ENCODE data around the gene ZNF396.

Gene ZNF396

DNA sequence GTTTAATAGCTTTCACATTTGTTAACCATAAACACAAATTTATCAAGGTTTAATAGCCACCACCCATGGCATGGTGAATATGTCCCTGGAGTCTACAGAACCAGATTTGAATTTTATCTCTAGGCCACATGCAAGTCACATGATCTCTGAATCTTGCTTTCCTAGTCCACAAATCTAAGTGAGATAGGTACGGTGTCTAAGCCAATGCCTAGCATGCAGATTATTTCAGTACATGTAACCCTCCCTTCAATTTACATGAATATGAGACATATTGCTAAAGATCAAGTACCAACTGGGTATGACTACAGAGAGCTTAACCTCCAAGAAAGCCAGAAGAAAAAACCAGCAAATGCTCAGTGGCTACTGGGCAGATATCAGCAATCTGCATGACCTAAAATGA is 42.9 kb downstream of the ZNF396 start:
- no peak for DNase-seq

DNA sequence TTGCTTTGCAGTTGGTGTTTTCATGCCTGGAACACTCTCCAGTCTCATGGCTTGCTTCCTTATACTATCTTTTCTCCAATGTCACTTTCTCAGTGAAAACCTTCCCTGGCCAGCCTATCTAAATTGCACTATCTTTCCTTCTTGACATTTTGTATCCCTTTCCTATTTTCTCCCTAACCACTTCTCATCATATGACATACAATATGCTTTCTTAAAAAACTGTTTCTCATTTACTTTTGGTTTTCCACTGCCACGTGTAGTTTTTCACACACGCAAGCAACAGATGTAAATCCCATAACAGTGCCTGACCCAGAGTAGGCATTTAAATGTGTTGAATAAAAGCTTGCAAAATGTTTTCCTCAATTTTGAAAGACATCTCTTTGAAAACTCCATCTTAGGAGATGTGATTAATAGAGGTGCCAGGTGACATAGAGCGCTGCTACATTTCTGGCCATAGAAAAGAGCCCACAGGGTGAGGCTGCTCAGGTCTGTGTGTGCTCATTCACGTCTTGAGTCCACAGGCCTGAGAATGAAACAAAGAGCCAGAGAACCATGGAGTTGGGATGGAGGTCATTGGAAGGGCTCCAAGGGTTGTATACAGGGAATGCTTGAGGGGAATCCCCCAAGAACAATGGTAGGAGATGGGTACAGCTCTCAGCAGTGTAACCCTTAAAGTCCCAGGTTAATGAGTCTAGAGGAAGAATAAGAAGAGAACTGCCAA is 45.6 kb downstream of the ZNF396 start:
- no peak for DNase-seq

DNA sequence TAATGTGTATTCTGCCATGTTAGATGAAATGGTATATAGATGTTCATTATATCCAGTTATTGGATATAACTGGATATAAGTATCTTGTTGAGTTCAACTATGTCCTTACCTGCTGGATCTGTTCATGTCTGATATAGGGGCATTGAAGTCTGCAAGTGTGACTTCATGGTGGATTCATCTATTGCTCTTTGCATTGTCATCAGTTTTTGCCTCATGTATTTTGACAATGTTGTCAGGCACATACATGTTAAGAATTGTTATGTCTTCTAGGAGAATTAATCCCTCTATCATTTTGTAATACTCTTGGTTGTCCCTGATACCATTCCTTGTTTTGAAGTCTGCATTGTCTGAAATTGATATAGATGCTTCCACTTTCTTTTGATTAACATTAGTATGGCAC is 48.3 kb downstream of the ZNF396 start:
- no peak for DNase-seq

DNA sequence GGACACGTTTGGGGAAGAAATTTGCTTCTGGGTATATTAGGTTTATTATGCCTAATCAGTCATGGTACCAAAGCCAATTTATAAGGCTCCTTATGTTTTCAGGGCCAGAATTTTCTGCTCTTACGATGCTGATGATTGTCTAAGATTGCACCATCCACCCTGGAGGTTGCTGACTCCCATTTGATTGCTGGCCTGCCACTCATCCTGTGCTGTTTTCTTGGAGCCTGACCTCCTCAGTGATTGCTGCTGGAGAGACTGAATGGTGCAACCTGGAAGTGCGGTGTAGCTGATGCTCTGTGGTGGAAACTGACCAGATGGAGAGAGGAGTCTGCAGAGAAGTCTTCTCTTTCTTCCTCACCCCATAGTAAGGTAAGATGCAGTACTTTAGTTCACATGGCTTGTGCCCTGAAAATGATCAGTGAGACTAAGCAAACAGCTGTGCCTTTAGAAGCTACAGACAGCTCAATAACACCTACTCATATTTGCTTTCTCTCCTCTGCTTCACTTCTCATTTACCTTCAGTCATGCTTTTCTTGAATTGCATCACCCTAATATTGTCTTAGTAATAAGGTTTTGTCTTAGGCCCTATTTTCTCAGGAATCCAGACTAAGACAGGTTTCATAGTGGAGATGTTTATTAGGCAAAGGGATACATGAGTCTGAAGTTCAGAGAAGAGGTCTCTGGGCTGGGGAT is 50.3 kb downstream of the ZNF396 start:
- DNase-seq: no peak

DNA sequence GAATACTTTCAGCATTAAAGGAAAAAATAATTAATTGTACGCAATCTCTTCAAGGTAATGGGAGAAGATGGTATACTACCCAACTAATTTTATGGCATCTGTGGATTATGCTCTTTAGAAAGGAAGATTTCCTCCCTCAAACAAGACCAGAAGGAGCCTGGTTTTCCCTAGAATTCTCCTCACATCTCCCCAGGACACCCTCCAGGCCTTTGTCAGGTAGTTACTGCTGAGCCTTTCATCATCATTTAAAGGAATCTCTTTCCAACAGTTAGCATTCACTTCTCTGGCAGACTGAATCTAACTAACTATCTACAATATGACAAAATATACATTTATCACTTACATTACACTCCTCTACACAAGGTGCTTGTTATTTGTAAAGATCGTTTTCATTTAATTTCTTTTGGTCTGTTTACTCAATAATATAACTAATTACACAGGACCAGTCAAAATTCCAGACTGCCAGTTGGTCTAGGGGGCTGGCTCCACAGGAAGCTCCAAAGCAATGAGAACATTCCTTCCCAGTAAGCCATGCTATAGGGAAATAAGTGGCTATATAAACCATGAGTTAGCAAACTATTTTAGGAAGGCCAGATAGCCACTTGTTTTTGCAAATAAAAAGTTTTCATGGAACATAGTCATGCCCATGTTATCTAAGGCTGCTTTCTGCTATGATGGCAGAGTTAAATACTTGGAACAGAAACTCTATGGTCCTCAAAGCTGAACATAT is 52.0 kb downstream of the ZNF396 start:
- no peak for DNase-seq

DNA sequence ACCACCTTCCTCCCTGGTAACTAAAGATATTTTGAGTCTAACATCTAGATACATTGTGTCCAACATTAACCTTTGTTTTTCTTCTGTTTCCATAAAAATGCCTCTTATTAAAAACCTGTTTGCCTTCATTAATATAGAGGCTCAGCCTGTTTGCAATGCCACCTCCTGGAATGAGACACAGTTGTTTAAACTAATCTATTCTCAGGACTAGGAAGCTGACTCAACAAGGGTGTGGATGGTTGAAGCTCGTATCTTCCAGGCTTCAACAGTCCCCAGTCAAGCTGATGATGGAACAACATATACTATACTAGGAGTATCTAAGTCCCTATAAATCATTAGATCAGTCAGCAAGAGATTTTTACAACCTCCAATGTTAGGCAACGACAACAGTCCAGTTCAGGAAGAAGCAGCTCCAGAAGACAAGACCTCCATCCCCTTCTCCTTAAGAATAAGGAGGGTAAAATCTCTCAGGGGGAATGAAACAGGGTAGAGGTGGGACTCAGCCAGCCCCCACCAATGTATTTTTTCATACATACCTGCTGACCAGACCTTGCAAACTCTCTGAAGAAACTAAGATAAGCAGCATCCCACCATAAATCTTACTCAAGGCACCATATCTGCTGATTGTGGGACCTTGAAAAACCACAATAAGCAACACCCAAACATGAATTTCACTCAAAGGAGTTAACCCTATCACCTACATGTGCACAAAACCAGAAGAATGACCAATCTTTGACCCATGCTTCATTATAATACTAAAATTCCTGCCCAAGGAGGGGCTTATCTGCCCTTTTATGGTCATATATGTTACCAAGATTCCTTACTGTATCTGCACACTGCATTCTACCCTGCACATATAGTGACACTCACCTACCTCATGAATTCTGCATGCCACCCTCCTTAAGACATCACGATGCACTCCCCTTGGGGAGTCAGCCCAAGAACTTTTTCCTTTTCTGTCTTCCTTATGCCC is 54.4 kb downstream of the ZNF396 start:
- no peak for DNase-seq
